Keratinocyte (primary cell): ENCODE data around the gene SCAI. TPM values are rescaled to one million over a fixed set of nuclear protein-coding genes. Genes with fewer than 3 reads are reported as not detected.
"Not testable (repeated sequence)": the region's sequence is repeated elsewhere in the genome, so short reads cannot be mapped to it uniquely, and the experiment has no call there.

Source experiments
- DNase-seq: peaks from one replicate; pipeline ENCODE4 v3.0.0-alpha.2; 2011; ENCODE audit warnings: low read depth, missing footprints, low spot score
- FAIRE-seq: peaks from 2 replicates; lab custom pipeline; 2011; peaks lifted over from hg19 to GRCh38; lab: Jason Lieb, UNC
- H2AFZ ChIP-seq: 2 replicates; pipeline ENCODE4 v1.6.0; 2012; ENCODE audit warnings: low read length, control low read depth, inconsistent platforms; ENCODE audit not compliant: control insufficient read depth
- H3K27ac ChIP-seq: 2 replicates; pipeline ENCODE4 v1.5.1; 2011; ENCODE audit warnings: low read length; ENCODE audit not compliant: control insufficient read depth, insufficient read depth
- H3K27me3 ChIP-seq: 3 replicates; pipeline ENCODE4 v1.6.0; 2011; ENCODE audit warnings: low read length; ENCODE audit not compliant: control insufficient read depth, insufficient read depth; ENCODE audit errors: extremely low read depth
- H3K36me3 ChIP-seq, 2 experiments: 2 replicates in 1 of 2; 3 replicates in 1 of 2; pipeline ENCODE4 v1.5.1; 2011; ENCODE audit warnings: low read length in 2 of 2, mild to moderate bottlenecking in 1 of 2; ENCODE audit not compliant: control insufficient read depth in 2 of 2, insufficient read depth in 2 of 2; ENCODE audit errors: extremely low read depth in 1 of 2
- H3K4me1 ChIP-seq: 3 replicates; pipeline ENCODE4 v1.5.1; 2011; ENCODE audit warnings: low read length; ENCODE audit not compliant: control insufficient read depth, insufficient read depth; ENCODE audit errors: extremely low read depth
- H3K4me2 ChIP-seq: 3 replicates; pipeline ENCODE4 v1.6.0; 2011; ENCODE audit warnings: low read depth, low read length; ENCODE audit not compliant: control insufficient read depth, insufficient read depth; ENCODE audit errors: extremely low read depth
- H3K4me3 ChIP-seq, 3 experiments: fragments of 200-600 bp in 1 of 3; sonication (generic) in 1 of 3; 2 replicates in 2 of 3; 3 replicates in 1 of 3; pipeline ENCODE4 v1.5.1; 2011 to 2016; ENCODE audit warnings: low read length in 3 of 3, mild to moderate bottlenecking in 3 of 3, control low read depth in 2 of 3, inconsistent platforms in 1 of 3, low read depth in 1 of 3, mixed read lengths in 1 of 3, mixed run types in 1 of 3, moderate library complexity in 1 of 3; ENCODE audit not compliant: control insufficient read depth in 2 of 3, insufficient read depth in 2 of 3; ENCODE audit errors: extremely low read depth in 1 of 3
- H3K79me2 ChIP-seq: 2 replicates; pipeline ENCODE4 v1.6.0; 2012; ENCODE audit warnings: low read length; ENCODE audit not compliant: control insufficient read depth, insufficient read depth
- H3K9ac ChIP-seq: 3 replicates; pipeline ENCODE4 v1.6.0; 2011; ENCODE audit warnings: low read length; ENCODE audit not compliant: control insufficient read depth, insufficient read depth; ENCODE audit errors: extremely low read depth
- H3K9me1 ChIP-seq: 3 replicates; pipeline ENCODE4 v1.6.0; 2011; ENCODE audit warnings: low read length; ENCODE audit not compliant: control insufficient read depth, insufficient read depth; ENCODE audit errors: extremely low read depth
- H3K9me3 ChIP-seq: 2 replicates; pipeline ENCODE4 v1.5.1; 2012; ENCODE audit warnings: low read depth, low read length; ENCODE audit not compliant: control insufficient read depth
- H4K20me1 ChIP-seq: 3 replicates; pipeline ENCODE4 v1.6.0; 2011; ENCODE audit warnings: low read length; ENCODE audit not compliant: control insufficient read depth, insufficient read depth; ENCODE audit errors: extremely low read depth
- EZH2 ChIP-seq: IDR thresholded peaks from one replicate; pipeline ENCODE4 v1.6.1; 2012; ENCODE audit warnings: inconsistent platforms, mild to moderate bottlenecking, low read length, moderate library complexity
- dilution Hi-C: fragments of 300-500 bp; cut with MboI; formaldehyde crosslinking; loops from one replicate; pipeline ENCODE4 v1.7.0; 2020; ENCODE audit warnings: low sequenced_read_pairs; ENCODE audit not compliant: extremely low pct_ligation_motif_present
- polyA plus RNA-seq, 5 experiments: library from polyadenylated mRNA; depleted of rRNA in 3 of 5; stranded (reverse) in 3 of 5; stranded (forward) in 1 of 5; unstranded in 1 of 5; fragments of >200 nt; gene quantifications; 1 replicate in 1 of 5; 2 replicates in 3 of 5; 3 replicates in 1 of 5; pipeline versions ENCODE4 v1.2.1 to v1.2.3, GENCODE V29; 2011 to 2012; ENCODE audit warnings: missing spikeins in 2 of 5, low read depth in 1 of 5, low replicate concordance in 1 of 5
- TF ChIP-seq, protein P1 (sequence below), 3 experiments: IDR thresholded peaks in 1 of 3; conservative IDR thresholded peaks in 1 of 3; optimal IDR thresholded peaks in 1 of 3; 2 replicates in 2 of 3; 3 replicates in 1 of 3; pipeline versions ENCODE3 to v1.5.1; 2011; ENCODE audit warnings: low read length in 3 of 3, mild to moderate bottlenecking in 3 of 3, moderate library complexity in 2 of 3, control low read depth in 1 of 3, inconsistent platforms in 1 of 3; ENCODE audit not compliant: insufficient read depth in 2 of 3; ENCODE audit errors: extremely low read depth in 1 of 3

SCAI gene
- polyA plus RNA-seq, 1 donor (not counting 4 experiments of a cell fraction or from before 2014, with no cell fraction given): 3.0 TPM

- H3K4me3 ChIP-seq: no peak overlapping the region
- FAIRE-seq: no peak
- TF ChIP-seq, protein P1, sequence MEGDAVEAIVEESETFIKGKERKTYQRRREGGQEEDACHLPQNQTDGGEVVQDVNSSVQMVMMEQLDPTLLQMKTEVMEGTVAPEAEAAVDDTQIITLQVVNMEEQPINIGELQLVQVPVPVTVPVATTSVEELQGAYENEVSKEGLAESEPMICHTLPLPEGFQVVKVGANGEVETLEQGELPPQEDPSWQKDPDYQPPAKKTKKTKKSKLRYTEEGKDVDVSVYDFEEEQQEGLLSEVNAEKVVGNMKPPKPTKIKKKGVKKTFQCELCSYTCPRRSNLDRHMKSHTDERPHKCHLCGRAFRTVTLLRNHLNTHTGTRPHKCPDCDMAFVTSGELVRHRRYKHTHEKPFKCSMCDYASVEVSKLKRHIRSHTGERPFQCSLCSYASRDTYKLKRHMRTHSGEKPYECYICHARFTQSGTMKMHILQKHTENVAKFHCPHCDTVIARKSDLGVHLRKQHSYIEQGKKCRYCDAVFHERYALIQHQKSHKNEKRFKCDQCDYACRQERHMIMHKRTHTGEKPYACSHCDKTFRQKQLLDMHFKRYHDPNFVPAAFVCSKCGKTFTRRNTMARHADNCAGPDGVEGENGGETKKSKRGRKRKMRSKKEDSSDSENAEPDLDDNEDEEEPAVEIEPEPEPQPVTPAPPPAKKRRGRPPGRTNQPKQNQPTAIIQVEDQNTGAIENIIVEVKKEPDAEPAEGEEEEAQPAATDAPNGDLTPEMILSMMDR (optimal IDR thresholded peaks at IDR 0.05 in 1 of 3, IDR thresholded peaks at IDR 0.05 in 1 of 3, conservative IDR thresholded peaks at IDR 0.05 in 1 of 3; ENCODE audit: extremely low read depth in 1 of 3, insufficient read depth in 2 of 3, low read length in 3 of 3): no peak
- no peak for TF ChIP-seq EZH2
- peaks cover 14% of the 10 kb centered on the region for H3K4me1 ChIP-seq
- no peaks in the 10 kb centered on the region for H3K9me1 ChIP-seq
- no peak overlapping the region for H3K4me2 ChIP-seq
- dilution Hi-C loops: no loop called here
- H2AFZ ChIP-seq: no peak overlapping the region
- no peak overlapping the region for H3K27ac ChIP-seq
- no peak for DNase-seq
- no peaks in the 10 kb centered on the region for H4K20me1 ChIP-seq
- no peak overlapping the region for H3K9ac ChIP-seq
- H3K9me3 ChIP-seq: no peaks in the 10 kb centered on the region
- H3K79me2 ChIP-seq: peaks cover 93% of the 10 kb centered on the region
- no peaks in the 10 kb centered on the region for H3K27me3 ChIP-seq
- H3K36me3 ChIP-seq: peaks cover 0 to 3% of the 10 kb centered on the region in 2 experiments
Observed at GRCh38 chr9:125183561-125183960, 40.2 kb upstream of the SCAI start.

- Histone ChIP-seq H3K27ac (no peak overlapping the region), H3K4me2 (no peak overlapping the region), H3K4me1 (peaks cover 10% of the 10 kb centered on the region), H3K4me3 (no peak overlapping the region), H3K27me3 (no peaks in the 10 kb centered on the region), H4K20me1 (no peaks in the 10 kb centered on the region), H3K9me1 (no peaks in the 10 kb centered on the region), H2AFZ (no peak overlapping the region), H3K36me3 (peaks cover 0 to 5% of the 10 kb centered on the region in 2 experiments), H3K9ac (no peak overlapping the region), H3K9me3 (no peaks in the 10 kb centered on the region), H3K79me2 (peaks cover 94% of the 10 kb centered on the region)
- dilution Hi-C loops: no loop called here
- DNase-seq: no peak
- no peak for FAIRE-seq
- TF ChIP-seq, protein P1 (optimal IDR thresholded peaks at IDR 0.05 in 1 of 3, IDR thresholded peaks at IDR 0.05 in 1 of 3, conservative IDR thresholded peaks at IDR 0.05 in 1 of 3; ENCODE audit: extremely low read depth in 1 of 3, insufficient read depth in 2 of 3, low read length in 3 of 3): no peak
- TF ChIP-seq EZH2: no peak
Observed at GRCh38 chr9:125183054-125183453, 39.7 kb upstream of the SCAI start.

DNA sequence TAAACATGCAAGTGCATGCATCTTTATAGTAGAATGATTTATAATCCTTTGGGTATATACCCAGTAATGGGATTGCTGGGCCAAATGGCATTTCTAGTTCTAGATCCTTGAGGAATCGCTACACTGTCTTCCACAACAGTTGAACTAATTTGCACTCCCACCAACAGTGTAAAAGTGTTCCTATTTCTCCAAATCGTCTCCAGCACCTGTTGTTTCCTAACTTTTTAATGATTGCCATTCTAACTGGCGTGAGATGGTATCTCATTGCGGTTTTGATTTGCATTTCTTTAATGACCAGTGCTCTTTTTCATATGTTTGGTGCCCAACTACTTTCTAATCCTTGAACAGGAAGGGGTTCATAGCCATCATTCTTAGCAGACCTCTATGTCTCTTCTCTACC lies 38.4 kb upstream of the SCAI start:
- H3K9me1 ChIP-seq, H3K9me3 ChIP-seq, H3K4me1 ChIP-seq, H3K27me3 ChIP-seq, H3K36me3 ChIP-seq, DNase-seq, FAIRE-seq, H2AFZ ChIP-seq, H3K9ac ChIP-seq, dilution Hi-C loops, H3K27ac ChIP-seq, H3K4me3 ChIP-seq, H4K20me1 ChIP-seq, H3K4me2 ChIP-seq: not testable (repeated sequence)
- peaks cover 92% of the 10 kb centered on the region for H3K79me2 ChIP-seq
